GM19463 (cell line): ENCODE measurements around the gene RNF166.
A peak's percentile ranks its signal among the peaks of the same experiment; 100 is the strongest.

Experiments
- ATAC-seq: cut with Tn5 transposase; IDR thresholded peaks from one replicate; pipeline ENCODE4 v1.9.1; 2021; ENCODE audit warnings: mild to moderate bottlenecking, moderate library complexity; ENCODE audit not compliant: unreplicated experiment

Gene RNF166

GRCh38 chr16:88712362-88712979 is 6.3 kb upstream of the RNF166 start:
- ATAC-seq: no peak

DNA sequence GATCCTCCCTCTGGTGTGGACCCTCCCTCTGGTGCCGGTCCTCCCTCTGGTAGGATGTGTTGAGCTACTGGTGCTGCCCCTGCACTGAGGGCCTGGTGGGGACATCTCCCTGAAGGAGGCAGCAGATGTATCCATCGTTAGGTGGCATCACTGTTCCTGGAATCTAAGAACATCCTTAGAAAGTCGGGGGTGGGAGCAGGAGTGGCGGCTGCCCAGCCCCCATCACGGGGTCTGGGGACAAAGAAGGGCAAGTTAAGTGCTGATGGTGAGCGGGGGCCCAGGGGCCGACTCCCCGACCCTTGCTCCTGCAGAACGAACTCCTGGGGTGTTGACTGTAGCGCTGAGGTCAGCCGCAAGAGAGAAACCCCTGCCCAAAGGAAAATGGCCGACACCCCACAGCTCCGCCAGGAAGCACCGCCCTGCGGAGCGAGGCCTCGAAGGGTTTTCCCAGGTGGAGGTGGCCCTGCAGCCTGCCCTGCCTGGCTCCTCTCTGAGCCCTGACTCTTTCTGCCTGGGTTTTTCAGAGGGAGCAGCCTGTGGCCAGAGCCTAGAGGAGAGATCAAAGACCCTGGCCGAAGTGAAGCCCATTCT is 5.6 kb upstream of the RNF166 start:
- ATAC-seq: no peak

GRCh38 chr16:88710556-88710955 is 4.3 kb upstream of the RNF166 start:
- no peak for ATAC-seq

GRCh38 chr16:88706965-88707826 is 988 bp upstream of the RNF166 start:
- ATAC-seq: no peak

DNA sequence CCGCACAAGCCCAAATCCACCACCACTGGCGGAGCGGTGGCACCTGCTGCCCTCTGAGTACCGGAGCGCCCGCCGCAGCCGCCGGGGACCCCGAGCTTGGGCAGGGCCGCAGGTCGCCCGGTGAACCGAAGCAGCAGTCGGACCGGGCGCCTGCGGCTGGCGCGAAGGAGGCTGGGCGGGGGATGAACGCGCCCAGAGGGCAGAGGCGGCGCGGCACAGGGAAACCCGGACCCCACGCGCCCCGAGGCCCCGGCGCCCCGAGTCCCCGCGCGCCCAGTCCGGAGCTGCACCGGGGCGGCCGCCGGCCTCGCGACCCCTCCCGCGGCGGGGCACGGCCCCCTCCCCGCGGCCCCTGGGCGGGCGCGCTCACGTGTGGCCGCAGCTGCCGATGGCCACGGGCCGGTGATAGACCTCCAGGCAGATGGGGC is 393 bp downstream of the RNF166 start:
- ATAC-seq: peak; percentile 18

- ATAC-seq: no peak
Measured at GRCh38 chr16:88705076-88705684, 1.0 kb downstream of the RNF166 start.

- ATAC-seq: no peak
Measured at GRCh38 chr16:88703486-88704309, 2.5 kb downstream of the RNF166 start.

- no peak for ATAC-seq
Measured at GRCh38 chr16:88702371-88703210, 3.6 kb downstream of the RNF166 start.

- ATAC-seq: no peak
Measured at GRCh38 chr16:88701581-88702370, 4.4 kb downstream of the RNF166 start.

DNA sequence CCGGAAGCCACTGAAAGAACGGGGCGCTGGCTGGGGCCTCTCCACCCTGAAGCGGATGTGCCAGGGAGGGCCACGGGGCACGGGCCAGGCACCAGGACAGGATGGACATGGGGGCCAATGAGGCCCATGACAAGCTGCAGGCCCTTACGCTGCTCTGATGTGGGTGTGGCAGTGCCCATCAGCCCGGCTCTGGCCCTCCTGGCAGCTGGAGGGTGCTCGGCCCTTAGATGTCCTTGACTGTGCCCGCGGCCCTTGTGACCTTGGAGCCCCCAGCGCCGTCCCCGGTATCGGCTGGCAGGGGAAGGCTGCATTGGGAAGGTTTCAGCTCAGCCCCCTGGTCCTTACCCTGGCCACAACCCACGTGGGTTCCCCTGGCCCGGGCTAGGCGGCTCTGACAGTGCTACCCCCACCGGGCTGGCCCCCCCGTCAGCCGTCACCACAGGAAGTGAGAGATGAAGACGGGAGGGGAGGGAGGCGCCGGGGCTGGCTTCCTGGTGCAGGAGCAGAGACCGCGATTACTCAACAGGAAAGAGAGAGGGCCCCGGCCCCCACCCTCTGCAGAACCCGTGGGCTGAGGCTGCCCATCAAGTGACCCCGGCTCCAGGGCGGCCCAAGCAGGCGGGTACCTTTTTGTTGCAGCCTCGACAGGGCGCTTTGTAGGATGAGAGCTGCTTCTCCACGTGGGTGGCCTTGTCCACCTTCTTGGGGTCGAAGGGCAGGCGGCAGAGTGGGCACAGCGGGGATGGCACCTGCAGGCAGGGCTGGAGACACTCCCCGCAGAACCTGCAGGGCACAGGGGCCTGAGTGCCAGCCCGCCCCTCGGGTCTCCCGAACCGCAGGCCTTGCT is 5.3 kb downstream of the RNF166 start:
- peak; percentile 76 for ATAC-seq

DNA sequence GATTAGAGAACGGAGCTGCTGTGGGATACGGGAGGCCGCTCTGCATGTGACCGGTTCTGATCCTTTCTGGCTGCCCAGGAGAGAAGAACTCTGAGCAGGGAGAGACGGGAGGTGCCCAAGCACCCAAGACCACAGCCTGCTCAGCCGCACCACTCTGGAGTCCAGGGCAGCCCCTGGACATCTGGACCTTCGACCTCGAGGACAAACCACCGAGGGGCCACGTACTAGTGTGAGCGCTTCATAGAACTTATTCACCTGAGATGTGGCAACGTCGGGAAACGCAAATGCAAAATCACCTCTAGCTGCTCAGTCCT is 5.9 kb downstream of the RNF166 start:
- no peak for ATAC-seq

DNA sequence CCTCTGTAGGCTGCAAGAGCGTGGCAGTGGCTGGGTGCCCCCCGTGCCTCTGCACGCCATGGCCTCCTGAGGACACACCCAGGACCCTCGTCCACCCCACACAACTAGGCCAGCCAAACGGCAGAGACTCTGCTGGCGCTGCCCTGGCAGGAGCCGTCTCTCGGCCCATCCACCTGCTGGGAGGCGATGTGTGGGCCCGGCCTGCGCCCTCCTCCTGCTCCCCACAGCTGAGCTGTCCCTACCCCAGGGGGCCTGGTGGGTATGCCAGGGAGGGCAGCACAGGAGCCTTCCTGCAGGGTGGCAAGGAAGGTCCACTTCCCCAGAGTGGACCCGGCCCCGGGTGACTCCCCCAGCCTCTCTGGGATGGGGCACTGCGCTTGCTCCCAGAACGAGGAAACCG is 7.0 kb downstream of the RNF166 start:
- no peak for ATAC-seq

GRCh38 chr16:88698646-88699045 is 7.6 kb downstream of the RNF166 start:
- ATAC-seq: no peak

- no peak for ATAC-seq
Measured at GRCh38 chr16:88697831-88698615, 8.2 kb downstream of the RNF166 start.

- no peak for ATAC-seq
Measured at GRCh38 chr16:88697116-88697830, 8.9 kb downstream of the RNF166 start.

DNA sequence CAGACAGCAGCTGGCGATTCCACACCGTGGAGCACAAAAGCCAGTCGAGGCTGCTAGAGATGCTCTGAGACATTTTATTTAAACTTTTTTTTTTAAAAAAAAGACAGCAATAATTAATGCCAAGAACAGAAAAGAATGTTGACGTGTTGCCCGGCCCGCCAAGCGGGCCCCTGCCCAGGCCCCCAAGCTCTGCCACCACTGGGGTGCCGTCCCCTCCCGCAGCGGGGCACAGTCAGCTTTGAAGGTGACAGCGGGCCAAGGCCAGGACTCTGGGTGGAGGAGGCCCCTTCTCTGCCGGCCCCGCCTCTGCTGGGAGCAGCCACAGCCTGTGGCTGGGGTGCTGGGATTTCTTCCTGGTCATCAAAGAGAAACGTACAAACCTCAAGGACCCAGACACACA is 9.8 kb downstream of the RNF166 start:
- ATAC-seq: no peak

GRCh38 chr16:88695753-88696152 is 10.5 kb downstream of the RNF166 start:
- ATAC-seq: no peak
